DMS53 treated with DMSO at 0.1 percent for 48 hours (cell line): Measurements from ENCODE around the gene SMPX.

Experiments used
- DNase-seq: peaks from one replicate; lab custom pipeline; 2025; ENCODE audit not compliant: unreplicated experiment; lab: John Stamatoyannopoulos, UW

SMPX gene

GRCh38 chrX:21658746-21659145 lies 99.2 kb downstream of the SMPX start:
- DNase-seq, result no peak

- DNase-seq, result no peak
Observed at GRCh38 chrX:21658152-21658737, 99.7 kb downstream of the SMPX start, which contains the start of gene KLHL34. KLHL34 (minus strand) TSS chrX:21658330; CDS start chrX:21657788, 542 bp downstream.

DNA sequence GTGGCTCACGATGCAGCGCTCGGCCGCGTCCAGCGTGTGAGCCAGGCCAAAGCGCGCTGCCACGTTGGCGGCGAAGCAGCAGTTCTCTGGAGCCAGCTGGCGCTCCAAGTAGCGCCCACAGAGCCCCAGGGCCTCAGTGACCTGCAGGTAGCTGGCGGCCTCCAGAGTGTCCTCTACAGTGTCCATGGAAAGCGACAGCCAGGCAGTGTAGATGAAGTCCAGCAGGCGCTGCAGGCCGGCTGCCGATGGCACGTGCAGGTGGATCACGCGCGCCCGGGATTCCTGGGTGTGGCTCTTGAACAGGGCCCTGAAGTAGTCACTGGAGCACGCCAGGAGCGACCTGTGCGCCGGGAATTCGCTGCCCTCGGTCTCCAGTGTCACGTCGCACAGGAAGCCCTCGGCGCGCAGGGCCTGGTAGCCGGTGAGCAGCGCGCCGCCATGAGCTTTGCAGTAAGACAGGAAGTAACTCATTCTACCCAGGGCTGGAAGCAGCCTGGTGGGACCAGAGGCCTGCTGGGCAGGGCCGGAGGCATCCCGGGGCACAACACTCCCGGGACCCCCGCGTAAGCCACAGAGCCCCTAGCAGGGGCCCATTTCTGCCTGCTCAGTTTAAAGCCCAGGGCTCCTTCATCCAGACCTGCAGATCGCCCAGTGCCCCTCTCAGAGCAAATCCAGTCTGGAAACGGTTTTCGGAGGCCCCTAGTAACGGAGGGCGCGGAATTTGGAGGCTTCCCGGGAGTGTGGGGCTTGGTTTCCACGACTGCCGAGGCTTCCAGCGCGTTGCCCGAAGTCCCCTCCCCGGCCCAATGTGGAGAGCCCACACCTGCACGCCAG lies 100.4 kb downstream of the SMPX start:
- no peak for DNase-seq

GRCh38 chrX:21656587-21657317 lies 101.2 kb downstream of the SMPX start:
- DNase-seq, result no peak
